Keratinocyte (primary cell): ENCODE data around the gene ATP6V0D1. TPM values are rescaled to one million over a fixed set of nuclear protein-coding genes. Genes with fewer than 3 reads are reported as not detected.

Experiments
- DNase-seq: peaks from one replicate; pipeline ENCODE4 v3.0.0-alpha.2; 2011; ENCODE audit warnings: low read depth, missing footprints, low spot score
- FAIRE-seq: peaks from 2 replicates; lab custom pipeline; 2011; peaks lifted over from hg19 to GRCh38; lab: Jason Lieb, UNC
- H2AFZ ChIP-seq: 2 replicates; pipeline ENCODE4 v1.6.0; 2012; ENCODE audit warnings: low read length, control low read depth, inconsistent platforms; ENCODE audit not compliant: control insufficient read depth
- H3K27ac ChIP-seq: 2 replicates; pipeline ENCODE4 v1.5.1; 2011; ENCODE audit warnings: low read length; ENCODE audit not compliant: control insufficient read depth, insufficient read depth
- H3K27me3 ChIP-seq: 3 replicates; pipeline ENCODE4 v1.6.0; 2011; ENCODE audit warnings: low read length; ENCODE audit not compliant: control insufficient read depth, insufficient read depth; ENCODE audit errors: extremely low read depth
- H3K36me3 ChIP-seq, 2 experiments: 2 replicates in 1 of 2; 3 replicates in 1 of 2; pipeline ENCODE4 v1.5.1; 2011; ENCODE audit warnings: low read length in 2 of 2, mild to moderate bottlenecking in 1 of 2; ENCODE audit not compliant: control insufficient read depth in 2 of 2, insufficient read depth in 2 of 2; ENCODE audit errors: extremely low read depth in 1 of 2
- H3K4me1 ChIP-seq: 3 replicates; pipeline ENCODE4 v1.5.1; 2011; ENCODE audit warnings: low read length; ENCODE audit not compliant: control insufficient read depth, insufficient read depth; ENCODE audit errors: extremely low read depth
- H3K4me2 ChIP-seq: 3 replicates; pipeline ENCODE4 v1.6.0; 2011; ENCODE audit warnings: low read depth, low read length; ENCODE audit not compliant: control insufficient read depth, insufficient read depth; ENCODE audit errors: extremely low read depth
- H3K4me3 ChIP-seq, 3 experiments: fragments of 200-600 bp in 1 of 3; sonication (generic) in 1 of 3; 2 replicates in 2 of 3; 3 replicates in 1 of 3; pipeline ENCODE4 v1.5.1; 2011 to 2016; ENCODE audit warnings: low read length in 3 of 3, mild to moderate bottlenecking in 3 of 3, control low read depth in 2 of 3, inconsistent platforms in 1 of 3, low read depth in 1 of 3, mixed read lengths in 1 of 3, mixed run types in 1 of 3, moderate library complexity in 1 of 3; ENCODE audit not compliant: control insufficient read depth in 2 of 3, insufficient read depth in 2 of 3; ENCODE audit errors: extremely low read depth in 1 of 3
- H3K79me2 ChIP-seq: 2 replicates; pipeline ENCODE4 v1.6.0; 2012; ENCODE audit warnings: low read length; ENCODE audit not compliant: control insufficient read depth, insufficient read depth
- H3K9ac ChIP-seq: 3 replicates; pipeline ENCODE4 v1.6.0; 2011; ENCODE audit warnings: low read length; ENCODE audit not compliant: control insufficient read depth, insufficient read depth; ENCODE audit errors: extremely low read depth
- H3K9me1 ChIP-seq: 3 replicates; pipeline ENCODE4 v1.6.0; 2011; ENCODE audit warnings: low read length; ENCODE audit not compliant: control insufficient read depth, insufficient read depth; ENCODE audit errors: extremely low read depth
- H3K9me3 ChIP-seq: 2 replicates; pipeline ENCODE4 v1.5.1; 2012; ENCODE audit warnings: low read depth, low read length; ENCODE audit not compliant: control insufficient read depth
- H4K20me1 ChIP-seq: 3 replicates; pipeline ENCODE4 v1.6.0; 2011; ENCODE audit warnings: low read length; ENCODE audit not compliant: control insufficient read depth, insufficient read depth; ENCODE audit errors: extremely low read depth
- EZH2 ChIP-seq: IDR thresholded peaks from one replicate; pipeline ENCODE4 v1.6.1; 2012; ENCODE audit warnings: inconsistent platforms, mild to moderate bottlenecking, low read length, moderate library complexity
- dilution Hi-C: fragments of 300-500 bp; cut with MboI; formaldehyde crosslinking; loops from one replicate; pipeline ENCODE4 v1.7.0; 2020; ENCODE audit warnings: low sequenced_read_pairs; ENCODE audit not compliant: extremely low pct_ligation_motif_present
- polyA plus RNA-seq, 5 experiments: library from polyadenylated mRNA; depleted of rRNA in 3 of 5; stranded (reverse) in 3 of 5; stranded (forward) in 1 of 5; unstranded in 1 of 5; fragments of >200 nt; gene quantifications; 1 replicate in 1 of 5; 2 replicates in 3 of 5; 3 replicates in 1 of 5; pipeline versions ENCODE4 v1.2.1 to v1.2.3, GENCODE V29; 2011 to 2012; ENCODE audit warnings: missing spikeins in 2 of 5, low read depth in 1 of 5, low replicate concordance in 1 of 5
- TF ChIP-seq, protein P1 (sequence below), 3 experiments: IDR thresholded peaks in 1 of 3; conservative IDR thresholded peaks in 1 of 3; optimal IDR thresholded peaks in 1 of 3; 2 replicates in 2 of 3; 3 replicates in 1 of 3; pipeline versions ENCODE3 to v1.5.1; 2011; ENCODE audit warnings: low read length in 3 of 3, mild to moderate bottlenecking in 3 of 3, moderate library complexity in 2 of 3, control low read depth in 1 of 3, inconsistent platforms in 1 of 3; ENCODE audit not compliant: insufficient read depth in 2 of 3; ENCODE audit errors: extremely low read depth in 1 of 3

The ATP6V0D1 gene
- polyA plus RNA-seq, 1 donor (not counting 4 experiments of a cell fraction or from before 2014, with no cell fraction given) = 97.1 TPM

- peak overlapping the region in 1 of 3 experiments; percentile 59 for H3K4me3 ChIP-seq
- DNase-seq (no peak), FAIRE-seq (no peak)
- peaks cover 18% of the 10 kb centered on the region for H3K27me3 ChIP-seq
- no peaks in the 10 kb centered on the region for H3K9me3 ChIP-seq
- dilution Hi-C loops = no loop called here
- H2AFZ ChIP-seq = no peak overlapping the region
- no peaks in the 10 kb centered on the region for H3K9me1 ChIP-seq
- peaks cover 0 to 1% of the 10 kb centered on the region in 2 experiments for H3K36me3 ChIP-seq
- no peak overlapping the region for H3K9ac ChIP-seq
- H3K4me2 ChIP-seq = peak overlapping the region; percentile 74
- no peak overlapping the region for H3K27ac ChIP-seq
- peaks cover 10% of the 10 kb centered on the region for H4K20me1 ChIP-seq
- peaks cover 12% of the 10 kb centered on the region for H3K4me1 ChIP-seq
- TF ChIP-seq, protein P1, sequence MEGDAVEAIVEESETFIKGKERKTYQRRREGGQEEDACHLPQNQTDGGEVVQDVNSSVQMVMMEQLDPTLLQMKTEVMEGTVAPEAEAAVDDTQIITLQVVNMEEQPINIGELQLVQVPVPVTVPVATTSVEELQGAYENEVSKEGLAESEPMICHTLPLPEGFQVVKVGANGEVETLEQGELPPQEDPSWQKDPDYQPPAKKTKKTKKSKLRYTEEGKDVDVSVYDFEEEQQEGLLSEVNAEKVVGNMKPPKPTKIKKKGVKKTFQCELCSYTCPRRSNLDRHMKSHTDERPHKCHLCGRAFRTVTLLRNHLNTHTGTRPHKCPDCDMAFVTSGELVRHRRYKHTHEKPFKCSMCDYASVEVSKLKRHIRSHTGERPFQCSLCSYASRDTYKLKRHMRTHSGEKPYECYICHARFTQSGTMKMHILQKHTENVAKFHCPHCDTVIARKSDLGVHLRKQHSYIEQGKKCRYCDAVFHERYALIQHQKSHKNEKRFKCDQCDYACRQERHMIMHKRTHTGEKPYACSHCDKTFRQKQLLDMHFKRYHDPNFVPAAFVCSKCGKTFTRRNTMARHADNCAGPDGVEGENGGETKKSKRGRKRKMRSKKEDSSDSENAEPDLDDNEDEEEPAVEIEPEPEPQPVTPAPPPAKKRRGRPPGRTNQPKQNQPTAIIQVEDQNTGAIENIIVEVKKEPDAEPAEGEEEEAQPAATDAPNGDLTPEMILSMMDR (optimal IDR thresholded peaks at IDR 0.05 in 1 of 3, IDR thresholded peaks at IDR 0.05 in 1 of 3, conservative IDR thresholded peaks at IDR 0.05 in 1 of 3; ENCODE audit: extremely low read depth in 1 of 3, insufficient read depth in 2 of 3, low read length in 3 of 3) = no peak
- no peak for TF ChIP-seq EZH2
- no peaks in the 10 kb centered on the region for H3K79me2 ChIP-seq
These were observed 49.0 kb downstream of the ATP6V0D1 start for GRCh38 chr16:67431775-67432505.

DNA sequence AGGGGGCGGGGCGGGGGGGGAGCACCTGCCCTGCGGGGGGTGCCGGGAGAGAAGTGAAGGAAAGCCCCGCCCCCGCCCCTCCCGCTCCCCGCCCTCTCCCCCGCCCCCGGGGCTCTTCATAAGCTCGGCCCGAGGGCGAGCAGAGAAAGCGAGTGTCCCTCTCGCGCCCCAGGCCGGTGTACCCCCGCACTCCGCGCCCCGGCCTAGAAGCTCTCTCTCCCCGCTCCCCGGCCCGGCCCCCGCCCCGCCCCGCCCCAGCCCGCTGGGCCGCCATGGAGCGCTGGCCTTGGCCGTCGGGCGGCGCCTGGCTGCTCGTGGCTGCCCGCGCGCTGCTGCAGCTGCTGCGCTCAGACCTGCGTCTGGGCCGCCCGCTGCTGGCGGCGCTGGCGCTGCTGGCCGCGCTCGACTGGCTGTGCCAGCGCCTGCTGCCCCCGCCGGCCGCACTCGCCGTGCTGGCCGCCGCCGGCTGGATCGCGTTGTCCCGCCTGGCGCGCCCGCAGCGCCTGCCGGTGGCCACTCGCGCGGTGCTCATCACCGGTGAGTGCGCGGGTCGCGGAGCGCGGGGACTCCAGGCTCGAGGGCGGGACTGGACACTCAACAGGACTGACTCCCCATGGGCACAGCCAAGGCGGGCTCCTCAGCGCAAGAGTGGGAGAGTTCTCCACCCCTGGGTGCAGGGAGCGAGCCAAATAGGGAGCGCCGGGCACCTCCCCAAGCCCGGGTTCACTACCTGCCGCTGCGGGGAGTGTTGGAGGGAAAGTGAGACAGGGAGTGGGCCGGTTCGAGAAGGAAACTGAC, 49.8 kb downstream of the ATP6V0D1 start, which contains the start of gene HSD11B2:
Gene HSD11B2 (plus strand): TSS at position 145 of the 798 bp plus-strand sequence. CDS start 128 bp downstream, at position 273.
- H3K9me1 ChIP-seq = no peaks in the 10 kb centered on the region
- H3K4me3 ChIP-seq = peak within 1 kb of the TSS; percentile 27 to 59 (median 55)
- H4K20me1 ChIP-seq = peaks cover 10% of the 10 kb centered on the region
- peaks cover 18% of the 10 kb centered on the region for H3K27me3 ChIP-seq
- no peak within 1 kb of the TSS for H3K27ac ChIP-seq
- H3K9me3 ChIP-seq = no peaks in the 10 kb centered on the region
- peaks cover 12% of the 10 kb centered on the region for H3K4me1 ChIP-seq
- no peaks in the 10 kb centered on the region for H3K79me2 ChIP-seq
- DNase-seq (no peak), FAIRE-seq (no peak)
- peaks cover 0 to 1% of the 10 kb centered on the region in 2 experiments for H3K36me3 ChIP-seq
- dilution Hi-C loops = no loop called here
- peak within 1 kb of the TSS; percentile 37 for H3K9ac ChIP-seq
- H3K4me2 ChIP-seq = peak within 1 kb of the TSS; percentile 78
- no peak for TF ChIP-seq EZH2
- TF ChIP-seq, protein P1 (optimal IDR thresholded peaks at IDR 0.05 in 1 of 3, IDR thresholded peaks at IDR 0.05 in 1 of 3, conservative IDR thresholded peaks at IDR 0.05 in 1 of 3; ENCODE audit: extremely low read depth in 1 of 3, insufficient read depth in 2 of 3, low read length in 3 of 3) = peak in 1 of 3 experiments; percentile 24
- peak within 1 kb of the TSS; percentile 71 for H2AFZ ChIP-seq
